GM12878 (cell line): Measurements from ENCODE around the gene SMC1B. TPM values are rescaled to one million over a fixed set of nuclear protein-coding genes. Genes with fewer than 3 reads are reported as not detected.

Source experiments
- ATAC-seq: fragments of 200-7000 bp; cut with Tn5 transposase; 3 replicates; pipeline ENCODE4 v1.9.1; 2020; ENCODE audit warnings: mild to moderate bottlenecking, moderate library complexity
- Bru-seq: library from RNA; stranded (reverse); fragments of 400-500 nt; gene quantifications from one replicate; lab custom pipeline; 2021; lab: Mats Ljungman, UMichigan
- BruChase-seq, 2 experiments: library from RNA; stranded (reverse); fragments of 400-500 nt; gene quantifications; one replicate each; lab custom pipeline; 2021; lab: Mats Ljungman, UMichigan
- BruUV-seq: library from RNA; stranded (reverse); fragments of 400-500 nt; replicated peaks from 2 replicates; lab custom pipeline; 2021; lab: Mats Ljungman, UMichigan
- CTCF ChIA-PET: fragments of 300-600 bp; sonication (Branson Sonifier 250); formaldehyde crosslinking; extraction: SDS; loops from one replicate; lab custom pipeline; 2021; ENCODE audit warnings: inconsistent platforms; lab: Yijun Ruan, JAX
- POLR2A ChIA-PET: fragments of 350-600 bp; formaldehyde crosslinking; extraction: SDS; loops from one replicate; lab custom pipeline; 2021; ENCODE audit warnings: inconsistent platforms; lab: Charles Lee
- RAD21 ChIA-PET: fragments of 300-600 bp; sonication (Branson Sonifier 250); formaldehyde crosslinking; loops from one replicate; lab custom pipeline; 2023; ENCODE audit warnings: antibody characterized with exemption; ENCODE audit not compliant: unreplicated experiment; lab: Charles Lee
- SMC1A ChIA-PET: fragments of 300-600 bp; sonication (Branson Sonifier 250); formaldehyde crosslinking; loops from one replicate; lab custom pipeline; 2023; ENCODE audit not compliant: unreplicated experiment, uncharacterized antibody; lab: Charles Lee
- DNase-seq: peaks from one replicate; pipeline ENCODE4 v3.0.0-alpha.2; 2011; ENCODE audit warnings: low read depth, low spot score
- FAIRE-seq: peaks from 3 replicates; lab custom pipeline; 2011; peaks lifted over from hg19 to GRCh38; lab: Jason Lieb, UNC
- H2AFZ ChIP-seq: 2 replicates; pipeline ENCODE4 v1.6.0; 2011; ENCODE audit warnings: low read depth, low read length, control low read depth; ENCODE audit not compliant: control insufficient read depth
- H3K27ac ChIP-seq: 2 replicates; pipeline ENCODE4 v1.5.1; 2011; ENCODE audit warnings: control low read depth; ENCODE audit not compliant: control insufficient read depth, insufficient read depth
- H3K27me3 ChIP-seq, 2 experiments: replicated peaks in 1 of 2; 2 replicates each; pipeline versions ENCODE4 v1.6.0 to v1.6.1; 2011; ENCODE audit warnings: low read length in 1 of 2; ENCODE audit not compliant: control insufficient read depth in 2 of 2, insufficient read depth in 2 of 2
- H3K36me3 ChIP-seq, 2 experiments: 2 replicates each; pipeline ENCODE4 v1.5.1; 2011; ENCODE audit warnings: low read length in 1 of 2; ENCODE audit not compliant: control insufficient read depth in 2 of 2, insufficient read depth in 2 of 2
- H3K4me1 ChIP-seq: 2 replicates; pipeline ENCODE4 v1.6.1; 2011; ENCODE audit warnings: mild to moderate bottlenecking, low read length, moderate library complexity, mixed read lengths; ENCODE audit not compliant: control insufficient read depth, insufficient read depth
- H3K4me2 ChIP-seq: 2 replicates; pipeline ENCODE4 v1.6.0; 2011; ENCODE audit warnings: control low read depth; ENCODE audit not compliant: control insufficient read depth, insufficient read depth
- H3K4me3 ChIP-seq: fragments of 200-600 bp; sonication (generic); 2 replicates; pipeline ENCODE4 v1.5.1; 2016
- H3K79me2 ChIP-seq: 2 replicates; pipeline ENCODE4 v1.6.0; 2011; ENCODE audit warnings: low read length; ENCODE audit not compliant: control insufficient read depth, insufficient read depth
- H3K9ac ChIP-seq: 2 replicates; pipeline ENCODE4 v1.8.0; 2011; ENCODE audit warnings: low read length, control low read depth, mixed read lengths; ENCODE audit not compliant: control insufficient read depth, insufficient read depth
- H3K9me3 ChIP-seq: replicated peaks from 3 replicates; pipeline ENCODE4 v1.5.1; 2011; ENCODE audit warnings: mild to moderate bottlenecking, low read length; ENCODE audit not compliant: control insufficient read depth, insufficient read depth
- H4K20me1 ChIP-seq: 2 replicates; pipeline ENCODE4 v1.6.0; 2011; ENCODE audit not compliant: control insufficient read depth, insufficient read depth
- BRCA1 ChIP-seq: IDR thresholded peaks from 2 replicates; pipeline ENCODE4 v1.6.1; 2011; ENCODE audit warnings: low read depth, low read length, improper control_type of control experiment
- CHD2 ChIP-seq: IDR thresholded peaks from 2 replicates; pipeline ENCODE4 v1.6.1; 2011; ENCODE audit warnings: low read depth, low read length, improper control_type of control experiment, borderline replicate concordance
- MYB ChIP-seq: fragments of 150-350 bp; IDR thresholded peaks from 2 replicates; pipeline ENCODE4 v1.6.1; 2014; ENCODE audit warnings: mild to moderate bottlenecking, low read depth, low read length, borderline replicate concordance
- WGBS: methylation state at CpG from one replicate; pipeline ENCODE4 v1.1.6; 2016; ENCODE audit warnings: low lambda C conversion rate; ENCODE audit not compliant: insufficient replicate concordance, insufficient coverage; ENCODE audit errors: missing lambda C conversion rate; 5-methylcytosine and 5-hydroxymethylcytosine counted together
- in situ Hi-C: fragments of 300-500 bp; cut with MboI; formaldehyde crosslinking; loops from 9 replicates; pipeline ENCODE4 v1.14.3; 2018; ENCODE audit warnings: mixed read lengths
- intact Hi-C: fragments of 100-400 bp; cut with micrococcal nuclease; formaldehyde crosslinking; loops from one replicate; pipeline ENCODE4 v1.14.2; 2022; ENCODE audit not compliant: unreplicated experiment
- long read RNA-seq, 2 experiments: library from polyadenylated mRNA; unstranded; transcript quantifications; one replicate each; pipeline ENCODE4 v2.0.0, GENCODE V29; 2019 to 2020
- polyA minus RNA-seq, 3 experiments: library from RNA; depleted of rRNA, polyadenylated mRNA; stranded (reverse); fragments of >200 nt; gene quantifications; 2 replicates each; pipeline ENCODE4 v1.2.3, GENCODE V29; 2011
- polyA plus RNA-seq, 11 experiments: library from polyadenylated mRNA; depleted of rRNA in 4 of 11; unstranded in 6 of 11; stranded (reverse) in 5 of 11; fragments of >200 nt; fragmentation: Nextera tagmentation in 4 of 11; fragmentation: Illumina TruSeq in 1 of 11; extraction: Ambion mirVana in 4 of 11; extraction: Trizol in 1 of 11; gene quantifications; 1 replicate in 1 of 11; 2 replicates in 10 of 11; pipeline versions ENCODE4 v1.2.1 to v1.2.3, GENCODE V29; 2011 to 2016; ENCODE audit warnings: inconsistent platforms in 2 of 11, missing spikeins in 2 of 11, low read depth in 1 of 11
- total RNA-seq, 4 experiments: library from RNA; depleted of rRNA in 3 of 4; stranded (reverse); fragments of >200 nt in 3 of 4; fragmentation: Illumina TruSeq in 1 of 4; extraction: Trizol in 1 of 4; gene quantifications; 2 replicates each; pipeline versions ENCODE4 v1.2.1 to v1.2.3, GENCODE V29; 2013 to 2021

Gene SMC1B
- not detected in 2 replicates for total RNA-seq (2013; cell fraction: nucleolus; rRNA removed)
- not detected in 2 replicates for total RNA-seq (2014; rRNA removed)
- total RNA-seq (2014; rRNA removed; fragmentation: Illumina TruSeq; extraction: Trizol) = not detected in 2 replicates
- not detected in 2 replicates for total RNA-seq (2021)
- polyA plus RNA-seq (2011; ENCODE audit: low read depth) = not detected
- polyA plus RNA-seq (2011; rRNA removed) = not detected in 2 replicates
- not detected in 2 replicates for polyA plus RNA-seq (2011; cell fraction: cytosol; rRNA removed)
- not detected in 2 replicates for polyA plus RNA-seq (2011; cell fraction: nucleus; rRNA removed)
- polyA plus RNA-seq (2012) = 0.03 TPM in 1 of 2 replicates, not detected in the other
- not detected in 2 replicates for polyA plus RNA-seq (2014; fragmentation: Illumina TruSeq; extraction: Trizol)
- polyA plus RNA-seq (2014; fragmentation: Nextera tagmentation; extraction: Ambion mirVana) = not detected
- not detected in 2 replicates for polyA plus RNA-seq (2014; rRNA removed)
- not detected for polyA plus RNA-seq (2016; fragmentation: Nextera tagmentation; extraction: Ambion mirVana)
- polyA minus RNA-seq (2011; rRNA and poly(A)+ RNA removed) = not detected in 2 replicates
- not detected in 2 replicates for polyA minus RNA-seq (2011; cell fraction: cytosol; rRNA and poly(A)+ RNA removed)
- not detected in 2 replicates for polyA minus RNA-seq (2011; cell fraction: nucleus; rRNA and poly(A)+ RNA removed)
- percentile 5 among the genes with signal in this experiment for Bru-seq, nascent RNA
- percentile 3 among the genes with signal in this experiment for BruChase-seq, experiment 1, labeled RNA remaining after a 6-hour chase
- percentile 3 among the genes with signal in this experiment for BruChase-seq, experiment 2, labeled RNA remaining after a 2-hour chase
- long read RNA-seq, experiment 1 = 0 reads
- long read RNA-seq, experiment 2 = 0 reads

DNA sequence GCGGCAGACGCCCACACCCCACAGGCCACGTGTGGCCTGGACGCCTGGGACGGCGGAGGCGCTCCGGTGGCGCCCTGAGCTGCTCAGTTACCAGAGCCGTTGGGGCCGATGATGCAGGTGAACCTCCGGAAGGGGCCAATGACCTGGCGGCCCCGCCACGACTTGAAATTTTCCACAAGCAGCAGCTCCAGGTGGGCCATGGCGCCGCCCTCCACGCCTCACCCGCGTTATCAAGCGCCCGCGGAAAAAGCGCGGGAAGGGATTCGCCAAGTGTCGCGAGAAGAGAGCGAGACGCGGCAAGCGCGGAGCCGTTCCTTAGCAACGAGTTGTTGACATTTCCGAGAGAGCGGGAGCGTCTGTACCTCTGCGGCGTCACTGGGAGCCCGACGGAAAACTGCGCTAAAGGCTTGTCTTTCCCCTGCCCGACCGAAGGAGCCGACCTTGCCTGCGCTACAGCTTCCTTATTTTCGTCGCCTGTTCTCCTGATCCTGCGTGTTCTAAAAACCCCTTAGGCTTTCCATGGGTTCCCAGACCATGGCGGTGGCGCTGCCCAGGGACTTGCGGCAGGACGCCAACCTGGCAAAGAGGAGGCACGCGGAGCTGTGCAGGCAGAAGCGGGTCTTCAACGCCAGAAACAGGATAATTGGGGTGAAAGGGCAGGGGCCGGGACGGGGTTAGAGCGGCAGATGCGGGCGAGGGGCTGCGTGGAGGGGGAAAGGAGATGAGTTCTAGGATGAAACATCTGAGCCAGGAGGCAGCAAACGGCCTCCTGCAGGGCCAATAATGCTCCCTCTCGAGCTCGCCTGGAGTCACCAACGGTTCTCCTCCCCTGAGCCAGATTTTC, at the start of gene SMC1B, which contains the start of gene RIBC2:
SMC1B (minus strand) TSS at position 232 of the 844 bp plus-strand sequence; CDS start at position 200, 32 bp downstream.
RIBC2 (plus strand) TSS at position 326 of the 844 bp plus-strand sequence; CDS start at position 520, 194 bp downstream.
- TF ChIP-seq CHD2 = peak; percentile 86
- peak; percentile 68; the same call in 1 of the 2 replicates for TF ChIP-seq BRCA1
- TF ChIP-seq MYB = no peak
- in situ Hi-C loops (no loop called here), intact Hi-C loops (no loop called here)
- ChIA-PET POLR2A (no interaction called here), SMC1A (no interaction called here), CTCF (no interaction called here), RAD21 (no interaction called here)
- H3K79me2 ChIP-seq = no peaks in the 10 kb centered on the region
- peak within 1 kb of the TSS; percentile 46 for H2AFZ ChIP-seq
- no peaks in the 10 kb centered on the region for H3K4me1 ChIP-seq
- H3K4me2 ChIP-seq = no peak within 1 kb of the TSS; the same call in 1 of the 2 replicates
- no peak within 1 kb of the TSS for H3K4me3 ChIP-seq
- no peak within 1 kb of the TSS for H3K27ac ChIP-seq
- H3K36me3 ChIP-seq = no peaks in the 10 kb centered on the region
- H3K9ac ChIP-seq = no peak within 1 kb of the TSS
- ATAC-seq (no peak), DNase-seq (peak; percentile 12), FAIRE-seq (no peak)
- H4K20me1 ChIP-seq = no peaks in the 10 kb centered on the region
- no peaks in the 10 kb centered on the region for H3K9me3 ChIP-seq
- peaks cover 1 to 4% of the 10 kb centered on the region in 2 experiments; a peak in 2 of 4 replicates for H3K27me3 ChIP-seq
- 34% methylated on average over 61 of the region's 68 CpGs for WGBS
- BruUV-seq = no TSS peak
